PC-9 (cell line): Measurements from ENCODE around the gene PRKCA. TPM values are rescaled to one million over a fixed set of nuclear protein-coding genes. Genes with fewer than 3 reads are reported as not detected.

Experiments
- BruUV-seq: library from RNA; stranded (reverse); fragments of 400-500 nt; replicated peaks from 2 replicates; lab custom pipeline; 2021; lab: Mats Ljungman, UMichigan
- CTCF ChIA-PET: fragments of 300-600 bp; sonication (Branson Sonifier 250); formaldehyde crosslinking; loops from one replicate; lab custom pipeline; 2022; ENCODE audit warnings: antibody characterized with exemption; lab: Charles Lee
- POLR2A ChIA-PET: fragments of 300-600 bp; sonication (Branson Sonifier 250); formaldehyde crosslinking; loops from one replicate; lab custom pipeline; 2022; ENCODE audit warnings: antibody characterized with exemption; ENCODE audit not compliant: unreplicated experiment; lab: Charles Lee
- DNase-seq, 2 experiments: peaks; one replicate each; pipeline versions ENCODE4 v3.0.0 to v3.0.0-alpha.2; 2015 to 2022; ENCODE audit warnings: mixed read lengths in 1 of 2
- H2AFZ ChIP-seq: fragments of 200-600 bp; sonication (generic); 2 replicates; pipeline ENCODE4 v1.8.1; 2017; ENCODE audit warnings: antibody characterized with exemption
- H3F3A ChIP-seq: fragments of 200-600 bp; sonication (generic); 2 replicates; pipeline ENCODE4 v1.8.1; 2017; ENCODE audit warnings: antibody characterized with exemption, mild to moderate bottlenecking, low read depth; ENCODE audit not compliant: insufficient read depth
- H3K27ac ChIP-seq: fragments of 200-600 bp; sonication (generic); 2 replicates; pipeline ENCODE4 v1.6.1; 2016; ENCODE audit warnings: mixed run types
- H3K27me3 ChIP-seq: fragments of 200-600 bp; sonication (generic); 2 replicates; pipeline ENCODE4 v1.6.1; 2016; ENCODE audit warnings: low read depth, mixed run types; ENCODE audit not compliant: insufficient read depth
- H3K36me3 ChIP-seq: fragments of 200-600 bp; sonication (generic); 2 replicates; pipeline ENCODE4 v1.6.1; 2016; ENCODE audit warnings: low read depth, mixed run types
- H3K4me1 ChIP-seq: fragments of 200-600 bp; sonication (generic); replicated peaks from 2 replicates; pipeline ENCODE4 v1.6.1; 2016; ENCODE audit warnings: mixed run types; ENCODE audit not compliant: insufficient read depth
- H3K4me2 ChIP-seq: fragments of 200-600 bp; sonication (generic); 2 replicates; pipeline ENCODE4 v1.6.1; 2017; ENCODE audit warnings: mixed run types
- H3K4me3 ChIP-seq: fragments of 200-600 bp; sonication (generic); 2 replicates; pipeline ENCODE4 v1.6.1; 2016; ENCODE audit warnings: mixed run types
- H3K79me2 ChIP-seq: fragments of 200-600 bp; sonication (generic); 2 replicates; pipeline ENCODE4 v1.6.1; 2017; ENCODE audit warnings: low read depth, mixed run types
- H3K9me2 ChIP-seq: fragments of 200-600 bp; sonication (generic); 2 replicates; pipeline ENCODE4 v1.8.1; 2017; ENCODE audit warnings: mild to moderate bottlenecking; ENCODE audit not compliant: insufficient read depth
- H3K9me3 ChIP-seq: fragments of 200-600 bp; sonication (generic); 2 replicates; pipeline ENCODE4 v1.8.1; 2016; ENCODE audit warnings: low read depth; ENCODE audit not compliant: insufficient read depth
- H4K20me1 ChIP-seq: fragments of 200-600 bp; sonication (generic); 2 replicates; pipeline ENCODE4 v1.8.1; 2017; ENCODE audit not compliant: insufficient read depth
- CTCF ChIP-seq: fragments of 200-600 bp; sonication (generic); conservative IDR thresholded peaks from 2 replicates; pipeline ENCODE4 v1.6.1; 2017; ENCODE audit warnings: mixed run types, antibody characterized with exemption, mild to moderate bottlenecking, moderate library complexity
- EZH2 ChIP-seq: fragments of 200-600 bp; sonication (generic); IDR thresholded peaks from 2 replicates; pipeline ENCODE4 v1.8.0; 2017; ENCODE audit warnings: antibody characterized with exemption, low read depth
- intact Hi-C: fragments of 100-400 bp; cut with micrococcal nuclease; formaldehyde crosslinking; loops from one replicate; pipeline ENCODE4 v1.10.0; 2022; ENCODE audit not compliant: unreplicated experiment
- total RNA-seq: library from RNA; stranded (reverse); gene quantifications from 2 replicates; pipeline ENCODE4 v1.2.3, GENCODE V29; 2021

The PRKCA gene
- total RNA-seq, 1 experiment from 2014 or later = 23.1 TPM

GRCh38 chr17:66511135-66511534, 208.7 kb downstream of the PRKCA start:
- Histone ChIP-seq H3K27me3 (no peaks in the 10 kb centered on the region), H3K79me2 (peaks cover 36% of the 10 kb centered on the region; the same call in 1 of the 2 replicates), H3F3A (peaks cover 27% of the 10 kb centered on the region), H4K20me1 (no peaks in the 10 kb centered on the region), H3K9me3 (no peaks in the 10 kb centered on the region), H3K36me3 (no peaks in the 10 kb centered on the region), H3K4me1 (peaks cover 36% of the 10 kb centered on the region), H3K9me2 (no peaks in the 10 kb centered on the region), H3K4me2 (no peak overlapping the region), H3K27ac (no peak overlapping the region), H2AFZ (no peak overlapping the region), H3K4me3 (no peak overlapping the region)
- ChIA-PET POLR2A (interaction anchor here (0.6 kb wide), 1 partner anchor 59 kb away, joined by 3 read pairs; no protein-coding TSS in a partner anchor), CTCF (no interaction called here)
- TF ChIP-seq EZH2 = no peak
- no peak for TF ChIP-seq CTCF
- intact Hi-C loops = no loop called here
- no peak for DNase-seq
- no TSS peak for BruUV-seq

- no peaks in the 10 kb centered on the region for H3K36me3 ChIP-seq
- H3K4me3 ChIP-seq = no peak overlapping the region
- H3K27me3 ChIP-seq = no peaks in the 10 kb centered on the region
- no peaks in the 10 kb centered on the region for H3K9me2 ChIP-seq
- H2AFZ ChIP-seq = no peak overlapping the region
- no peaks in the 10 kb centered on the region for H3K9me3 ChIP-seq
- H3K27ac ChIP-seq = no peak overlapping the region
- intact Hi-C loops = no loop called here
- peaks cover 16% of the 10 kb centered on the region; the same call in 1 of the 2 replicates for H3K79me2 ChIP-seq
- ChIA-PET POLR2A (no interaction called here), CTCF (no interaction called here)
- TF ChIP-seq CTCF = no peak
- no peak for TF ChIP-seq EZH2
- peaks cover 10% of the 10 kb centered on the region for H3F3A ChIP-seq
- no peaks in the 10 kb centered on the region for H4K20me1 ChIP-seq
- peaks cover 10% of the 10 kb centered on the region for H3K4me1 ChIP-seq
- H3K4me2 ChIP-seq = no peak overlapping the region
- BruUV-seq = no TSS peak
- no peak for DNase-seq
Observed at GRCh38 chr17:66514227-66514806, 211.9 kb downstream of the PRKCA start.

- Histone ChIP-seq H3K27ac (no peak overlapping the region), H3K4me1 (no peaks in the 10 kb centered on the region), H3K4me2 (no peak overlapping the region), H4K20me1 (no peaks in the 10 kb centered on the region), H3K4me3 (no peak overlapping the region), H3F3A (no peaks in the 10 kb centered on the region), H3K36me3 (no peaks in the 10 kb centered on the region), H3K9me3 (no peaks in the 10 kb centered on the region), H3K79me2 (peaks cover 5% of the 10 kb centered on the region; the same call in 1 of the 2 replicates), H2AFZ (no peak overlapping the region), H3K9me2 (no peaks in the 10 kb centered on the region), H3K27me3 (no peaks in the 10 kb centered on the region)
- TF ChIP-seq CTCF (no peak), EZH2 (no peak)
- ChIA-PET CTCF (no interaction called here), POLR2A (no interaction called here)
- DNase-seq = no peak
- BruUV-seq = no TSS peak
- intact Hi-C loops = no loop called here
Observed at GRCh38 chr17:66515974-66516373, 213.6 kb downstream of the PRKCA start.
